Spleen (tissue), 13 donors: Measurements from ENCODE around the gene TBX10. TPM values are rescaled to one million over a fixed set of nuclear protein-coding genes. Genes with fewer than 3 reads are reported as not detected.
"Not testable (repeated sequence)": the region's sequence is repeated elsewhere in the genome, so short reads cannot be mapped to it uniquely, and the experiment has no call there.

Source experiments
- DNase-seq: peaks from one replicate; pipeline ENCODE4 v3.0.0-alpha.2; 2020
- H3K27ac ChIP-seq, 8 donors: fragments of 200-600 bp; sonication (generic) in 7 of 8; 1 replicate in 4 of 8; 2 replicates in 4 of 8; pipeline versions ENCODE4 v1.5.0 to v1.8.0; 2016 to 2021; ENCODE audit warnings: inconsistent platforms in 4 of 8, mild to moderate bottlenecking in 4 of 8, moderate library complexity in 1 of 8
- H3K27me3 ChIP-seq, 7 donors: fragments of 200-600 bp; sonication (generic) in 6 of 7; replicated peaks in 1 of 7; 1 replicate in 4 of 7; 2 replicates in 3 of 7; pipeline versions ENCODE4 v1.5.0 to v1.8.0; 2016 to 2021; ENCODE audit warnings: inconsistent platforms in 3 of 7, mild to moderate bottlenecking in 1 of 7
- H3K36me3 ChIP-seq, 6 donors: fragments of 200-600 bp; sonication (generic) in 5 of 6; 1 replicate in 4 of 6; 2 replicates in 2 of 6; pipeline versions ENCODE4 v1.5.0 to v1.8.0; 2016 to 2021; ENCODE audit warnings: inconsistent platforms in 2 of 6
- H3K4me1 ChIP-seq, 6 donors: fragments of 200-600 bp; sonication (generic) in 5 of 6; 1 replicate in 3 of 6; 2 replicates in 3 of 6; pipeline versions ENCODE4 v1.5.0 to v1.8.0; 2016 to 2021; ENCODE audit warnings: inconsistent platforms in 3 of 6
- H3K4me3 ChIP-seq, 8 donors: fragments of 200-600 bp; sonication (generic) in 7 of 8; 1 replicate in 4 of 8; 2 replicates in 4 of 8; pipeline versions ENCODE4 v1.5.0 to v1.8.0; 2016 to 2021; ENCODE audit warnings: inconsistent platforms in 4 of 8, mild to moderate bottlenecking in 4 of 8, moderate library complexity in 2 of 8
- H3K9me3 ChIP-seq, 8 donors: fragments of 200-600 bp; sonication (generic) in 7 of 8; 1 replicate in 4 of 8; 2 replicates in 4 of 8; pipeline versions ENCODE4 v1.5.0 to v1.8.0; 2016 to 2021; ENCODE audit warnings: inconsistent platforms in 4 of 8
- POLR2A ChIP-seq, 3 donors: fragments of 450-650 bp; IDR thresholded peaks; one replicate each; pipeline ENCODE4 v1.5.1; 2017; ENCODE audit warnings: antibody characterized with exemption in 3 of 3, mild to moderate bottlenecking in 1 of 3
- POLR2AphosphoS5 ChIP-seq, 3 donors: sonication (generic); formaldehyde crosslinking; IDR thresholded peaks; one replicate each; pipeline ENCODE4 v1.5.1; 2017; ENCODE audit warnings: antibody characterized with exemption in 3 of 3
- WGBS, 5 donors: extraction: QIAGEN DNeasy Blood & Tissue Kit in 3 of 5; methylation state at CpG; one replicate each; pipeline versions ENCODE4 v1.1.5 to v1.1.7; 2013 to 2018; 5-methylcytosine and 5-hydroxymethylcytosine counted together
- intact Hi-C: fragments of 100-400 bp; cut with DNase I; formaldehyde crosslinking; loops from one replicate; pipeline ENCODE4 v1.15.0; 2023; ENCODE audit warnings: low total_unique reads
- long read RNA-seq, 2 donors: transcript quantifications; one replicate each; lab custom pipeline, GENCODE V29; 2026
- polyA plus RNA-seq, 3 donors: library from polyadenylated mRNA; stranded (reverse); fragments of 200-250 nt; gene quantifications; one replicate each; pipeline ENCODE4 v1.2.1, GENCODE V29; 2013
- total RNA-seq, 7 donors: library from RNA; depleted of rRNA in 3 of 7; stranded (reverse); fragments of >200 nt in 3 of 7; fragmentation: NEBNext Ultra II Directional in 4 of 7; extraction: Animal tissue kit (Norgen Biotek cat#: 25700) in 4 of 7; gene quantifications; one replicate each; pipeline versions ENCODE4 v1.1.0 to v1.2.1, GENCODE V29; 2016 to 2021
- TF ChIP-seq, protein P1 (sequence below), 11 experiments: fragments of 200-600 bp in 7 of 11; fragments of 450-650 bp in 4 of 11; sonication (generic) in 4 of 11; IDR thresholded peaks in 8 of 11; conservative IDR thresholded peaks in 3 of 11; 1 replicate in 7 of 11; 2 replicates in 4 of 11; pipeline versions ENCODE4 v1.4.0 to v1.8.0; 2016 to 2021; ENCODE audit warnings: antibody characterized with exemption in 11 of 11, inconsistent platforms in 4 of 11, mild to moderate bottlenecking in 1 of 11
- donor health status: healthy with polysubstance abuse.
- donor health status: DM: no; HTN: no; CAD: no; lungs with moderate emphysema.
- donor health status: DM: no; HTN: no; CAD: no.
- donor health status: Bipolar disorder and iron deficiency.
- donor health status: healthy.
- donor health status: DM: no; HTN: no; CAD: no.
- donor health status: DM: yes; HTN: yes; CAD: no.

Gene TBX10
- total RNA-seq: not detected
- polyA plus RNA-seq: under 1 TPM in 1 of 3 donors, not detected in 2; 0.08 TPM
- long read RNA-seq, donor 1: 0 reads
- long read RNA-seq, donor 2: 0 reads

DNA sequence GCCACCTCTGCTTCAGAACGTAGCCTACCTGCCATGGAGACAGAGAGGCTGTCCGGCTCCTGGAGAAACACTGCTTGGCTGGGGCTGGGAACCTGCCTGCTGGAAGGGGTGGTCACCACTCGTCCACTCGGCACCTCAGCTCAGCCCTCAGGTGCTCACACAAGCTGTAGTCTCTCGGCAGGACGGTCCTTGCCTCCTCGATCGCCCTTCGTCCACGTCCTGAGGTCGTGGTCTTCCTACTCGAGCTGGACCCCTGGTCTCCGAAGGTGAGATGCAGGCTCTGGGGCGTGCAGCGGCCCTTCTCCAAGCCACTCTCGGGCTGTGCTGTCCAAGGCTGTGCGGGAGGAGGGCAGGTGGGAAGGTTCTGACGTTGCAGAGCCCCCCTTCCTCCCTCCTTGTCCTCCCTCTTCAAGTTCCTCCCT is at the start of gene TBX10:
TBX10 (minus strand) TSS at position 326 of the 422 bp plus-strand sequence; CDS start at position 35, 291 bp downstream.
- H3K27ac ChIP-seq: no peak within 1 kb of the TSS
- intact Hi-C loops: no loop called here
- H3K36me3 ChIP-seq: no peaks in the 10 kb centered on the region
- H3K9me3 ChIP-seq: peaks cover 0 to 10% (median 5%) of the 10 kb centered on the region in 8 donors
- DNase-seq: no peak
- TF ChIP-seq POLR2A (IDR thresholded peaks at IDR 0.05) (no peak), POLR2AphosphoS5 (IDR thresholded peaks at IDR 0.05) (no peak)
- TF ChIP-seq, protein P1, sequence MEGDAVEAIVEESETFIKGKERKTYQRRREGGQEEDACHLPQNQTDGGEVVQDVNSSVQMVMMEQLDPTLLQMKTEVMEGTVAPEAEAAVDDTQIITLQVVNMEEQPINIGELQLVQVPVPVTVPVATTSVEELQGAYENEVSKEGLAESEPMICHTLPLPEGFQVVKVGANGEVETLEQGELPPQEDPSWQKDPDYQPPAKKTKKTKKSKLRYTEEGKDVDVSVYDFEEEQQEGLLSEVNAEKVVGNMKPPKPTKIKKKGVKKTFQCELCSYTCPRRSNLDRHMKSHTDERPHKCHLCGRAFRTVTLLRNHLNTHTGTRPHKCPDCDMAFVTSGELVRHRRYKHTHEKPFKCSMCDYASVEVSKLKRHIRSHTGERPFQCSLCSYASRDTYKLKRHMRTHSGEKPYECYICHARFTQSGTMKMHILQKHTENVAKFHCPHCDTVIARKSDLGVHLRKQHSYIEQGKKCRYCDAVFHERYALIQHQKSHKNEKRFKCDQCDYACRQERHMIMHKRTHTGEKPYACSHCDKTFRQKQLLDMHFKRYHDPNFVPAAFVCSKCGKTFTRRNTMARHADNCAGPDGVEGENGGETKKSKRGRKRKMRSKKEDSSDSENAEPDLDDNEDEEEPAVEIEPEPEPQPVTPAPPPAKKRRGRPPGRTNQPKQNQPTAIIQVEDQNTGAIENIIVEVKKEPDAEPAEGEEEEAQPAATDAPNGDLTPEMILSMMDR (IDR thresholded peaks at IDR 0.05 in 8 of 11, conservative IDR thresholded peaks at IDR 0.05 in 3 of 11): no peak
- H3K27me3 ChIP-seq: peaks cover 0 to 31% (median 3%) of the 10 kb centered on the region in 7 donors
- 85 to 89% (median 85%) methylated on average over 9 to 18 of the region's 18 CpGs for WGBS, 5 donors
- H3K4me3 ChIP-seq: no peak within 1 kb of the TSS
- H3K4me1 ChIP-seq: peaks cover 0 to 7% (median 2%) of the 10 kb centered on the region in 6 donors

DNA sequence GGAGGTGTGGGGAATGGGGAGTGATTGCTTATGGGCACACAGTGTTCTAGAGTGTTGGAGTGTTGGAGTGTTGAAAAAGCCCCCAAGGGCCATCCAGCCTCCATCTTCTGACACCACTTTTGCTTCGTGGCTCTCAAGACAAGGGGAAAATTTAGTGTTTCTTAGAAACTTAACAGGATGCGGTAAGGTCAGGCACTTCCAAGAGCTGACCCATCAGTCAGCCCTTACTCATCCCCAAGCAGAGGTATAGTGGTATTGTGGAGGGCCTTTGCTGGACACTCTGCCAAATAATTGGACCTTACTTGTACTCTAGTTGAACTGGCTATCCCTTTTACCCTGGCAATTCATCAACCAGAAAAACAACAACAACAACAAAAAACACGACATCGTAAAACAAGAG is 49.6 kb upstream of the TBX10 start:
- DNase-seq: no peak
- no peak overlapping the region for H3K4me3 ChIP-seq
- 70 to 84% (median 81%) methylated on average over 4 of the region's 4 CpGs for WGBS, 5 donors
- no peaks in the 10 kb centered on the region for H3K36me3 ChIP-seq
- peaks cover 0 to 30% (median 4%) of the 10 kb centered on the region in 7 donors for H3K27me3 ChIP-seq
- H3K27ac ChIP-seq: no peak overlapping the region
- intact Hi-C loops: no loop called here
- TF ChIP-seq POLR2A (IDR thresholded peaks at IDR 0.05) (no peak), POLR2AphosphoS5 (IDR thresholded peaks at IDR 0.05) (no peak)
- TF ChIP-seq, protein P1 (IDR thresholded peaks at IDR 0.05 in 8 of 11, conservative IDR thresholded peaks at IDR 0.05 in 3 of 11): no peak
- H3K9me3 ChIP-seq: no peaks in the 10 kb centered on the region
- H3K4me1 ChIP-seq: no peaks in the 10 kb centered on the region

DNA sequence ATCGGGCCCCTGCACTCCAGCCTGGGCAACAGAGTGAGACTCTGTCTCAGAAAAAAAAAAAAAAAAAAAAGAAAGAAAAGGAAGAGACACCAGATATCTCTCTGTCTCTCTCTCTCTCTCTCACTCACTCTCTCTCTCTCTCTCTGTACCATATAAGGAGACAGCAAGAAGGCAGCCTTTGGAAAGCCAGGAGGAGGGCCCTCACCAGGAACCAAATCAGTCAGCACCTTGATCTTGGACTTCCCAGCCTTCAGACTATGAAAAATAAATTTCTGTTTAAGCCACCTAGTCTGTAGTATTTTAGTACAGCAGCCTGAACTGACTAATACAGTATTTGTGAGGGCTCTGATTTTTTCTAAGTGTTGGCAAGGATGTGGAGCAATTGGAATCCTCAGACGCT is 48.4 kb upstream of the TBX10 start:
- intact Hi-C loops: no loop called here
- 83 to 88% (median 87%) methylated on average over 2 of the region's 2 CpGs for WGBS, 5 donors
- Histone ChIP-seq H3K27ac (no peak overlapping the region), H3K4me1 (no peaks in the 10 kb centered on the region), H3K9me3 (no peaks in the 10 kb centered on the region), H3K36me3 (no peaks in the 10 kb centered on the region), H3K27me3 (peaks cover 0 to 30% (median 4%) of the 10 kb centered on the region in 7 donors), H3K4me3 (no peak overlapping the region)
- no peak for DNase-seq
- no peak for TF ChIP-seq POLR2AphosphoS5 (IDR thresholded peaks at IDR 0.05)
- TF ChIP-seq, protein P1 (IDR thresholded peaks at IDR 0.05 in 8 of 11, conservative IDR thresholded peaks at IDR 0.05 in 3 of 11): no peak
- no peak for TF ChIP-seq POLR2A (IDR thresholded peaks at IDR 0.05)

DNA sequence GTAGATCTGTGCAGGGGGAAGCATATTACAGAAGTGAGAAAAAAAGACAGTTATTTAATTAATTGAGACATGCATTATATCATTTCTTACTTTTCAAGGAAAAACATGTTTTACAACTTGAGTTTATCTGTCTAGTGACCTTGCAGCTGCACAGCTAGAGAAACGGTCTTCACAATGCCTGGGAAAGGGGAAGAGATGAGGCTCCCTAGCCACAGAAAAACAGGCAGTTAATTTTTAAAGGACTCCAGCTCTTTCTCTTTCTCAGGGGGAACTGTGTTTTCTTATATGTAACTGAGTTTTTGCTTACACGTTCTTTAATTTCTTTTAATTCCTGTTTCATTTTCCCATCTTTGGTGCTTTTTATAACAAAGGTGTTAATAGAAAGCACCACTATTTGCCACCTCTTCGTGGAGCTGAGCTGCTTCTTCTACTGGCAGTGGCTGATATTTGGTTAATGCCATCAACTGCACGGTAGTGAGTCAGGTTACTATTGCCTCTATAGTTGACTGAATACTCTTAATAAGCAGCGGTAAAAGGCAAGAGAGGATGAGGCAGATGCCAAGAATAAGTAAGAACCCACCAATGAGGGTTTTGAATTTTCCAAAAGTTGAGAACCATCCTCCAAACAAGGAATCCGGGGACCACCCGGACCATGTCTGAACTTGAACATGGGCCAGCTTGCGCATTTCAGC is 46.2 kb upstream of the TBX10 start:
- H3K4me3 ChIP-seq, DNase-seq, H3K36me3 ChIP-seq, intact Hi-C loops, H3K4me1 ChIP-seq, H3K9me3 ChIP-seq, H3K27ac ChIP-seq: not testable (repeated sequence)
- 40 to 45% (median 41%) methylated on average over 8 of the region's 8 CpGs for WGBS, 5 donors
- H3K27me3 ChIP-seq: peaks cover 0 to 30% (median 4%) of the 10 kb centered on the region in 7 donors

DNA sequence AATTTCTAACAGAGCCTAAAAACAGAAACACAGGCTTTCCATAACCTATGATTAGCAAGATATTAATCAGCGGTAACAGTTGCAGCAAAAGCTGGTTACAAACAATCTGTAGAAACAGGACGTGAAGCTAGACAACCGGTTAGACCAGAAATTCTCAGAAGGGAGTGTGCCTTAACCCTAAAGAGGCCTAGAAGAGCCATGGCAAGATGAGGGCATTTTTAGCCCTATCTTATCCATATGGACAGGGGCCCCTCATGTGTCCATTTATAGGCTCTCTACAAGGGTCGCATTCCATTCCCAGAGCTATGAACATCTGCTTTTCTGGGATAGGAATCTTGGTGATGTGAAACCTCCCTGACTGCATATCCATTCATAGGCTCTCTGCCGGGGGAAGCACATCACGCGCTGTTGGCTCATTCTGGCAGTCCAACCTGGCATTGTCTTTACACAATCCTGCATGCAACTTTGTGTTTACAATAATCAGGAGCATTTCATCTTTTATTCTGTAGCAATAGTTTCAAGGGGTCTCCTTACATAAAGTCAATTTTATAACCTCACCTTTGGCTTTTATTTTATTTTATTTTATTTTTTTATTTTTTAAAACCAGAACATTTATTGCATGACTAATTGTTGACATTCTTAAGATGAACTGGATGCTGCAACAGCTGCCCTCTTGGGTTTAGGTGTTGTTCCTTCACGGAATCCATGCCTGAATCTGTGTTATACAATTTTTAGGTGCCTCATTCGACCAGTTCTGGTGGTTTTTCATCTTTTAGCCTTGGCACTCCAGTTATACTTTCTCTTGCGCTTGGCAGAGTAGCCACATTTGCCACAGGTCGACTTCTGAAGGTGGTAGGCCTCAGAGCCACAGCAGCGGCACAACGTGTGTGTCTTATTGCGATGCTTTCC is 42.8 kb upstream of the TBX10 start:
- H3K36me3 ChIP-seq, H3K4me1 ChIP-seq, H3K27ac ChIP-seq, H3K4me3 ChIP-seq, H3K9me3 ChIP-seq, DNase-seq, intact Hi-C loops: not testable (repeated sequence)
- peaks cover 0 to 17% (median 0%) of the 10 kb centered on the region in 7 donors for H3K27me3 ChIP-seq
- 76 to 86% (median 81%) methylated on average over 14 of the region's 14 CpGs for WGBS, 5 donors
